ENCODE results near the gene ELOVL1. TPM values are rescaled to one million over a fixed set of nuclear protein-coding genes. Genes with fewer than 3 reads are reported as not detected.

The ELOVL1 gene
- polyA plus RNA-seq, 2 of the 4 experiments (the other 2 are of a cell fraction) = 105 to 124 TPM

DNA sequence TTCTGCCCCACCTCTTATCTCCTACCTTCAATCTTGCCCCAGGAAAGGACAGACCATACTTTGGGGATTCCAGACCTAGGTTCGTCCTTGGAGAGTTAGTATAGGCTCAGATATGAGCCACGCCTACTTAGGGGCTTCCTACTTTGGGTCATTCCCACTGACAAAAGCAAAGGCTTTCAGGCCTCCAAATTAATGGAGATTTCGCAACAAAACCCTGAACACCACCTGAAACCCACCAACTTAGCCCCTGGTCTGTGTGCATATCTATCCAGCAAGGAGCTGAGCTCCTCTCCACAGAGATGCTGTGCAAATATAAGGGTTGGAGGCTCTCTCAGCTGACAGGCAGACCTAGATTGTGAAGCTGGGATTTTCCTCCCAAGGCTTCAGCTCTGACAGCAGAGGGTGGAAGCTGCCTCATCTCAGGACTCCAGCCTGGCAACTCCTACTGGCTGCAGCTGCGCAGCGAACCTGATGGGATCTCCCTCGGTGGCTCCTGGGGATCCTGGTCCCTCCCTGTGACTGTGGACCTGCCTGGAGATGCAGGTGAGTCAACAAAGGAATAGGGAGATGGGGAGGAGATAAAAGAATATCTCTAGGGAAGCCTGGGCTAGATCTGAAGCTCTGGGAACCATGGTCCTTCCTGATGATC, 28.1 kb downstream of the ELOVL1 start:
- DNase-seq (ENCODE audit: low read depth in 1 of 2, low spot score in 1 of 2) = no peak
- no peaks in the 10 kb centered on the region for H3K4me1 ChIP-seq
- H3K9me3 ChIP-seq = no peaks in the 10 kb centered on the region
- H3K27ac ChIP-seq = no peak overlapping the region
- TF ChIP-seq JUN (IDR thresholded peaks at IDR 0.05) (no peak), CBX2 (IDR thresholded peaks at IDR 0.05; ENCODE audit: borderline replicate concordance, low read depth) (no peak), SMC3 (IDR thresholded peaks at IDR 0.05) (no peak), KDM1A (IDR thresholded peaks at IDR 0.05; ENCODE audit: low read depth) (no peak), HEYL (CRISPR knock-in tag; IDR thresholded peaks at IDR 0.05) (no peak), RCOR1 (IDR thresholded peaks at IDR 0.05; ENCODE audit: low read depth, low read length) (no peak), EHF (CRISPR knock-in tag; IDR thresholded peaks at IDR 0.05) (no peak), HDAC2 (IDR thresholded peaks at IDR 0.05) (no peak), EP300 (IDR thresholded peaks at IDR 0.05) (no peak), SREBF2 (IDR thresholded peaks at IDR 0.05) (no peak), TFCP2L1 (CRISPR knock-in tag; IDR thresholded peaks at IDR 0.05) (no peak), CHD2 (IDR thresholded peaks at IDR 0.05; ENCODE audit: low read length, partially characterized antibody) (no peak), NR3C1 (IDR thresholded peaks at IDR 0.05) (no peak), CHD4 (IDR thresholded peaks at IDR 0.05; ENCODE audit: borderline replicate concordance) (no peak), ZFP36 (IDR thresholded peaks at IDR 0.05; ENCODE audit: borderline replicate concordance, partially characterized antibody) (no peak), NFE2L2 (conservative IDR thresholded peaks at IDR 0.05; ENCODE audit: low read length) (no peak)
- TF ChIP-seq, protein P1, sequence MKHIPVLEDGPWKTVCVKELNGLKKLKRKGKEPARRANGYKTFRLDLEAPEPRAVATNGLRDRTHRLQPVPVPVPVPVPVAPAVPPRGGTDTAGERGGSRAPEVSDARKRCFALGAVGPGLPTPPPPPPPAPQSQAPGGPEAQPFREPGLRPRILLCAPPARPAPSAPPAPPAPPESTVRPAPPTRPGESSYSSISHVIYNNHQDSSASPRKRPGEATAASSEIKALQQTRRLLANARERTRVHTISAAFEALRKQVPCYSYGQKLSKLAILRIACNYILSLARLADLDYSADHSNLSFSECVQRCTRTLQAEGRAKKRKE (CRISPR knock-in tag; IDR thresholded peaks at IDR 0.05; ENCODE audit: low read depth) = no peak
- TF ChIP-seq, protein P2, sequence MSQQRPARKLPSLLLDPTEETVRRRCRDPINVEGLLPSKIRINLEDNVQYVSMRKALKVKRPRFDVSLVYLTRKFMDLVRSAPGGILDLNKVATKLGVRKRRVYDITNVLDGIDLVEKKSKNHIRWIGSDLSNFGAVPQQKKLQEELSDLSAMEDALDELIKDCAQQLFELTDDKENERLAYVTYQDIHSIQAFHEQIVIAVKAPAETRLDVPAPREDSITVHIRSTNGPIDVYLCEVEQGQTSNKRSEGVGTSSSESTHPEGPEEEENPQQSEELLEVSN (IDR thresholded peaks at IDR 0.05; ENCODE audit: borderline replicate concordance, low read depth) = no peak
- 56% methylated on average over 6 of the region's 6 CpGs for WGBS (ENCODE audit: missing lambda C conversion rate)
- H3K4me2 ChIP-seq = no peak overlapping the region
- CTCF ChIA-PET = interaction anchor here (0.9 kb wide), 1 partner anchor 29 kb away, joined by 4 read pairs; the partner anchor contains the start of gene ELOVL1
- no peak for ATAC-seq
- FAIRE-seq = no peak
- H3K4me3 ChIP-seq = no peak overlapping the region
- POLR2A ChIA-PET = no interaction called here

DNA sequence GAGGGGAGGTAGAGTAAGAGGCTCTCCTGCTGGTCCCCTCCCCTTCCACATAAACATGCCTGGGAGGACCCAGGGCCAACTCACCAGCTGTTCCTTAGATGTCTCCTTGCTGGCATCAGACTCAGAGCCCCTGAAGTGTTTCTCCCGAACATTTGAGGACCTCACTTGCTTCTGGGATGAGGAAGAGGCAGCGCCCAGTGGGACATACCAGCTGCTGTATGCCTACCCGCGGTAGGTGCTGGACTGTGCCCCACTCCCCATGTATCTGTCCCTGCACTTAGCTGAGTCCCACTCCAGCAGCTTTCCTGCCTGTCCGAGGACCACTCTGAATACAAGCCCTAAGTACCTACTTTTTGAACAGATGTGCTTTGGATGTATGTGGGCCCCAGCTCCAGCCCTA, 29.8 kb downstream of the ELOVL1 start:
- Histone ChIP-seq H3K4me3 (no peak overlapping the region), H3K9me3 (no peaks in the 10 kb centered on the region), H3K27ac (no peak overlapping the region), H3K4me2 (no peak overlapping the region), H3K4me1 (no peaks in the 10 kb centered on the region)
- ATAC-seq (no peak), FAIRE-seq (no peak), DNase-seq (ENCODE audit: low read depth in 1 of 2, low spot score in 1 of 2) (no peak)
- CTCF ChIA-PET = interaction anchor here (0.6 kb wide), 1 partner anchor 568 kb away, joined by 3 read pairs; no protein-coding TSS in a partner anchor
- 69% methylated on average over 2 of the region's 5 CpGs for WGBS (ENCODE audit: missing lambda C conversion rate)
- TF ChIP-seq MAZ (IDR thresholded peaks at IDR 0.05; ENCODE audit: borderline replicate concordance, low read depth, low read length) (no peak), POLR2AphosphoS2 (conservative IDR thresholded peaks at IDR 0.05; ENCODE audit: low read length) (no peak), JUNB (IDR thresholded peaks at IDR 0.05) (no peak), RCOR1 (IDR thresholded peaks at IDR 0.05; ENCODE audit: low read depth, low read length) (no peak), ZC3H11A (IDR thresholded peaks at IDR 0.05) (no peak), NFE2L2 (conservative IDR thresholded peaks at IDR 0.05; ENCODE audit: low read length) (no peak), FOSB (CRISPR knock-in tag; IDR thresholded peaks at IDR 0.05) (no peak), EHMT2 (IDR thresholded peaks at IDR 0.05; ENCODE audit: low read depth) (no peak), NPAS2 (CRISPR knock-in tag; IDR thresholded peaks at IDR 0.05; ENCODE audit: borderline replicate concordance) (no peak), HOXB13 (CRISPR knock-in tag; IDR thresholded peaks at IDR 0.05; ENCODE audit: low read depth) (no peak), SMC3 (IDR thresholded peaks at IDR 0.05) (no peak), CHD4 (IDR thresholded peaks at IDR 0.05; ENCODE audit: borderline replicate concordance) (no peak), KDM1A (IDR thresholded peaks at IDR 0.05; ENCODE audit: low read depth) (no peak), EP300 (IDR thresholded peaks at IDR 0.05) (no peak), ZSCAN20 (CRISPR knock-in tag; IDR thresholded peaks at IDR 0.05) (no peak), CBX2 (IDR thresholded peaks at IDR 0.05; ENCODE audit: borderline replicate concordance, low read depth) (no peak), CEBPB (IDR thresholded peaks at IDR 0.05) (no peak)
- TF ChIP-seq, protein P3, sequence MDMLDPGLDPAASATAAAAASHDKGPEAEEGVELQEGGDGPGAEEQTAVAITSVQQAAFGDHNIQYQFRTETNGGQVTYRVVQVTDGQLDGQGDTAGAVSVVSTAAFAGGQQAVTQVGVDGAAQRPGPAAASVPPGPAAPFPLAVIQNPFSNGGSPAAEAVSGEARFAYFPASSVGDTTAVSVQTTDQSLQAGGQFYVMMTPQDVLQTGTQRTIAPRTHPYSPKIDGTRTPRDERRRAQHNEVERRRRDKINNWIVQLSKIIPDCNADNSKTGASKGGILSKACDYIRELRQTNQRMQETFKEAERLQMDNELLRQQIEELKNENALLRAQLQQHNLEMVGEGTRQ (IDR thresholded peaks at IDR 0.05) = no peak
- TF ChIP-seq, protein P4, sequence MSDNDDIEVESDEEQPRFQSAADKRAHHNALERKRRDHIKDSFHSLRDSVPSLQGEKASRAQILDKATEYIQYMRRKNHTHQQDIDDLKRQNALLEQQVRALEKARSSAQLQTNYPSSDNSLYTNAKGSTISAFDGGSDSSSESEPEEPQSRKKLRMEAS (IDR thresholded peaks at IDR 0.05) = no peak
- TF ChIP-seq, protein P5, sequence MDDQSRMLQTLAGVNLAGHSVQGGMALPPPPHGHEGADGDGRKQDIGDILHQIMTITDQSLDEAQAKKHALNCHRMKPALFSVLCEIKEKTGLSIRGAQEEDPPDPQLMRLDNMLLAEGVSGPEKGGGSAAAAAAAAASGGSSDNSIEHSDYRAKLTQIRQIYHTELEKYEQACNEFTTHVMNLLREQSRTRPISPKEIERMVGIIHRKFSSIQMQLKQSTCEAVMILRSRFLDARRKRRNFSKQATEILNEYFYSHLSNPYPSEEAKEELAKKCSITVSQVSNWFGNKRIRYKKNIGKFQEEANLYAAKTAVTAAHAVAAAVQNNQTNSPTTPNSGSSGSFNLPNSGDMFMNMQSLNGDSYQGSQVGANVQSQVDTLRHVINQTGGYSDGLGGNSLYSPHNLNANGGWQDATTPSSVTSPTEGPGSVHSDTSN (IDR thresholded peaks at IDR 0.05) = no peak
- POLR2A ChIA-PET = no interaction called here

All from A549 (cell line).